Left cardiac atrium (tissue), 4 donors: ENCODE measurements around the gene HECW1. TPM values are rescaled to one million over a fixed set of nuclear protein-coding genes. Genes with fewer than 3 reads are reported as not detected.
A peak's percentile ranks its signal among the peaks of the same experiment; 100 is the strongest.

Experiments used
- ATAC-seq, 2 donors: fragments of 200-7000 bp; cut with Tn5 transposase; one replicate each; pipeline ENCODE4 v1.9.1; 2020; ENCODE audit warnings: mild to moderate bottlenecking in 2 of 2, moderate library complexity in 2 of 2
- DNase-seq: peaks from one replicate; pipeline ENCODE4 v3.0.0-alpha.2; 2020
- intact Hi-C, 2 donors: fragments of 100-400 bp; cut with DNase I; formaldehyde crosslinking; loops; one replicate each; pipeline versions ENCODE4 v1.14.1 to v1.15.1; 2022 to 2023
- total RNA-seq, 2 donors: library from RNA; stranded (reverse); fragmentation: NEBNext Ultra II Directional; extraction: Animal tissue kit (Norgen Biotek cat#: 25700); gene quantifications; one replicate each; pipeline ENCODE4 v1.2.1, GENCODE V29; 2021
- donor health status: DM: no; HTN: yes; CAD: no.
- donor health status: DM: no; HTN: yes; CAD: no; lungs with severe emphysema.
- donor health status: DM: yes; HTN: yes; CAD: no.
- donor health status: Dilated cardiomyopathy.

The HECW1 gene
- total RNA-seq, 2 donors from 2014 or later, result not detected

- ATAC-seq, result no peak
- intact Hi-C loops, result no loop called here
- DNase-seq, result no peak
Observed at GRCh38 chr7:43138710-43139109, 26.3 kb downstream of the HECW1 start.

DNA sequence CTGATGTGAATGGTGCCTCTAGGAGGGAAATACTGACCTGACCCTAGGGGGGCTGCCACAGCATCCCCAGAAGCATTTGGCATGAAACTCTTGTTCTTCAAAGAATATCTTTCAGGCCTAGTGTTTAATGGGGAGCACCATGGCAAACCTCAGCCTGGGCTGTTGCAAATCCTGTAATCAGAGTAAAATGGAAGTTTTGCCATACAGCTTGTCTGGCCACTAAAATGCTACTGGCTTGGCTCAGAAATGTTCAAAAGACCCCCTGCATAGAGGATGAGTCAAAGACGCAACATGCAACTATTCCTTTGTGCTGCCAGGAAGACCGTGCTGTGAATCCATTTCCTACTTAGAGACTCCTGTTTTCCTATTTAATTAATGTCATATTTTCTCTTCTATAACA lies 26.7 kb downstream of the HECW1 start:
- ATAC-seq (no peak), DNase-seq (no peak)
- intact Hi-C loops, result no loop called here

DNA sequence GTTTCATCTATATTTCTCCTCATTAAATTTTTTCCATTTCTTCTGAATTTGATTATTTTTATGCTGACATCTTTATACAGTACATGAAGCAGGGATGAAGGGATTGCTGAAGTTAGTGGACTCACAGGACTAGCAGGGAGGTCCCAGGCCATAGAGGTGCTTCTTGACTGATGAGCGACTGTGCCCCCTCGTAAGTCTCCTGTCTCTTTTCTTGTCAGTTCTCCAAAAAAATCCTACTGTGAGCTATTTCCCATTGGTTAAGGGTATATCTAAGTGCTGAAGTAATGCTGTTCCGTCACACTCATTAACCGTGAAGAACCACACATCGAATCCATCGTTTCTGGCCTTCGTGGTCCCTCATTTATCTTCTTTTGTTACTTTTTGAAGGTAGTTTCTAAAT lies 27.7 kb downstream of the HECW1 start:
- ATAC-seq, result no peak
- DNase-seq, result no peak
- intact Hi-C loops, result no loop called here

DNA sequence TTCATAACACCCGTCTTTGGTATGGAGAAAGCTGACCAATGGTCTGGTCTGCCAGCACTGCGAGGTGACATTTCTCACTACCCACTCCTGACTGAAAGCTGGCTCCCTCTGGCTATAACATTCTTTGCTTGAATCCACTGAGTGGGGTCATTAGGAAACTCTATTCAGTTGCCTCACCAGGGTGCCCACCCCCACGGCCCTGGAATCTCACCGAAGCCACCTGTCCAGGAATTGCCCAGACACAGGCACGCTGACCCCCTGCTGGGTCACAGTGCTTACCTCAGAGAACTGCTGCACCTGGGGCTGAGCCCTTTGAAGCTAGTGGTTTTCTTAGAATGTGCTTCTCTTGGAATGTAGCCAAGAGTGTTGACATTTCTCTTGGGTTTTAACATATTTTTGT lies 28.6 kb downstream of the HECW1 start:
- no peak for ATAC-seq

GRCh38 chr7:43142703-43143102 lies 30.3 kb downstream of the HECW1 start:
- DNase-seq, result no peak
- ATAC-seq, result no peak
- intact Hi-C loops, result no loop called here

More for the DNA sequence above, 28.6 kb downstream of the HECW1 start:
- intact Hi-C loops, result no loop called here
- no peak for DNase-seq

DNA sequence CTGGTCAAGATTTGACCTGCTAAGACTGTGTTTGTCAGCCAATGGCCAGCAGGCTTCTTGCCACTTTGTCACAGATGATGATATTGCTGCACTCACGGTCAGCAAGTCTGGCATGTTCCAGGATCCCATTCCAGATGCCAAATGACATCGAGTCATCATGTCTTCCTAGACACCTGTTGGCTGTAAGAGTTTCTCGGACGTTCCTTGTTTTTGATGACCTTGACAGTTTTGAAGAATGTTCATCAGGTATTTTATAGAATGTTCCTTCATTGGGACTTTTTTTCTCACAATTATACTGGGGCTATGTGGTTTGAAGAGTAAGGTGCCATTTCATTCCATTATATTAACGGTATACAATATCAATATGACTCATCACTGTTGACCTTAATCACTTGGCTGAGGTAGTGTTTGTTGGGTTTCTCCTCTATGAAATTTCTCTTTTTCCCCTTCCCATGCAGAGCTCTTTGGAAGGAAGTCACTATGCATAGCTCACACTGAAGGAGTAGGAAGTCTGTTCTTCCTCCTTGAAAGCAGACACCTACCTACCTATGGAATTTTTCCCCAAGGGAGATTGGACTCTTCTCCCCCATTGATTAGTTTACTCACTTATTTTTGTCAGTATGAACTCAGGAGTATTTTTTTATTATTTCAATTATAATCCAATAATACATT lies 31.6 kb downstream of the HECW1 start:
- intact Hi-C loops, result no loop called here

GRCh38 chr7:43148161-43148731 lies 35.8 kb downstream of the HECW1 start:
- ATAC-seq (peak in 1 of 2 donors; percentile 23), DNase-seq (no peak)
- intact Hi-C loops, result no loop called here

More for the DNA sequence above, 31.6 kb downstream of the HECW1 start:
- ATAC-seq, result no peak
- no peak for DNase-seq

GRCh38 chr7:43151076-43151475 lies 38.6 kb downstream of the HECW1 start:
- ATAC-seq, result no peak
- no peak for DNase-seq
- intact Hi-C loops, result no loop called here

- ATAC-seq, result no peak
- intact Hi-C loops, result no loop called here
Observed at GRCh38 chr7:43152696-43153095, 40.2 kb downstream of the HECW1 start.

DNA sequence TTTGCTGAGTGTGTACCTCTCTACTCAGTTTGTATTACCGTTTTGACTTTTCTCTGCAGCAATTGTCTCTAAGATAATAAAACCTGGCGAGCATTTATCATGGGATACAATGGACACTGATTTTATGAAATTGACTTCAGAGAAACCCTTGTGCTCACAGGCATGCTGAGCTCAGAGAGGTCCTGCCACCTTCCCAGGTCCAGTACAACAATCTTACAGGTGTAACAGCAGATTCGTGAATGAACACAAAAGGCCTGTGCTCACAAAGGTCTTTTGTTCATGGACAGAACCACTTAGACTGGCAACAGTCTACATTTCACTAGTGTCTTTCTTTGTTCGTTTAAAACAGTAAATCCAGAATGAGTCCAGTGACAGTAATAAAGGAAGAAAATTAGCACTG lies 43.2 kb downstream of the HECW1 start:
- intact Hi-C loops, result no loop called here
- no peak for DNase-seq

More at GRCh38 chr7:43152696-43153095, 40.2 kb downstream of the HECW1 start:
- no peak for DNase-seq

DNA sequence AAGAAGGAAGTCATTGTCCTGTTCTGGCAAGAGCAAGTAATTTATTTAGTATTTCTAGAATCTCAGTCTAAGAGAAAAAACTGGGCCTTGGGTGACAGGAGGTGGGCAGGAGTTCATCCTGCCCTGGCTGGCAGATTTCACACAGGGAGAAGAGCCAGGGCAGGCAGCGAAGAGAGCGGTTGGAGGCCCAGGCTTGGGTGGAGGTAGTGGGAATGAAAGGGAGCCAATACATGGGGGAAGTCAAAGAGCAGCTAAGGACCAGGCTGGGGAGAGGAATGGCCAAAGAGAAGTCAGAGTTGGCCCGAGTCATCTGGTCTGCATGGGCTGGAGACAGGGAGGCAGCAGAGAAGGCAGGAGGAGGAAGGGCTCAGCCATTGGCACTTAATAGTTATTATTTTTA lies 51.4 kb downstream of the HECW1 start:
- DNase-seq (no peak), ATAC-seq (peak in 1 of 2 donors; percentile 63)
- intact Hi-C loops, result no loop called here

More for the DNA sequence above, 43.2 kb downstream of the HECW1 start:
- ATAC-seq, result no peak

- intact Hi-C loops, result no loop called here
- peak; percentile 48 to 65 for ATAC-seq
Observed at GRCh38 chr7:43164757-43165156, 52.3 kb downstream of the HECW1 start.

DNA sequence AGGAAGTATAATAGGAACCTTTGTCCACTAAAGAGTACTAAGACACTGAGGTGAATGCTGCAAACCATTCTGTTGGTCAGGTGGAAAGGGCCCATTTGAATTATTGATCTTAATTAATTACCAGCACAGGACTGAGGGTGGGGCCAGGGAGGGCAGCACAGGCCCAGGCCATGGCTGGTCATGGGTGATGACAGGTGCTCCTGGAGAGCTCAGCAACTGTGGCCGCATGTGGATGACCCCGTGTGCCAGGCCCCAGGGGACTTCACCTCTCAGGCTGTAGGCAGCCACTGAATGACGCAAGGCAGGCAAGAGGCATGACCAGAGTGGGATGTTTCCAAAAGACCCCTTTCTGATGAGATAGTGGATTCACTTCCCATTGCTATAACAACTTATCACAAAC lies 54.2 kb downstream of the HECW1 start:
- intact Hi-C loops, result no loop called here
- DNase-seq, result no peak
- no peak for ATAC-seq

More at GRCh38 chr7:43164757-43165156, 52.3 kb downstream of the HECW1 start:
- DNase-seq, result no peak

DNA sequence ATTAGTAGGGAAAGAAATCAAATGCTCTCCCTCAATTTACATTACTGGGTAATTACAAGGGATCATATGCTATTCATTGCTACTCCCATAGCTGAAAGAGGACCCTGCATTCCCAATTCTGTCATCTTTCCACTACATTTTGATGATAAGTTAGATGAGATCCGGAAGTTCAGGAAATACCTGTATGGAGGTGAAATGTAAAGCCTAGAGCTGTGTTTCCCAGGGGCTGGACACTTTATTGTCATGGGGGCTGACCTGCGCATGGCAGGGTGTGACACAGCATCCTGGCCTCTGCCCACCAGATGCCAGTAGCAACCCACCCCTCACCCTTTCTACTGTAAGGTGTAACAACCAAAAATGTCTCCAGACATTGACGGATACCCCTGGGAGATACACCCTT lies 56.6 kb downstream of the HECW1 start:
- ATAC-seq (no peak), DNase-seq (no peak)
- intact Hi-C loops, result no loop called here

DNA sequence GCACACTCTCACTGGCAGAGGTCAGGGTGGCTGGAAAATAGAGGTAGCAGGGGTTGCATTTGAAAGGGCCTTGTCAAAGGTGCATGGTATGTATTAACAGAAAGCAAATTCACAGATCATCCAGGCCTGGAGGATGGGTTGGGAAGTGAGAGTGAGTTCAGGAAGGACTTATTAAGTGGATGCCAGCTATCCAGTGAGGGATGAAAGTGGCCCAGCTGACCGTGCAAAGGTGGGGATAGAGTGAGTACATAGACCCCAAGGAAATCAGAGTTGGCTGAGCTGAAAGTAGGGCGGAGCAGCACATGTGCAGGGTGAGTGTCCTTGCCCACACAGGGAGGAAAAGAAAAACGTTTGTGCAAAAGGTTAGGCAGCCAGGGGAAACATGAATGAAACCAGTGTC lies 58.1 kb downstream of the HECW1 start:
- intact Hi-C loops, result no loop called here
- DNase-seq, result no peak
- no peak for ATAC-seq

DNA sequence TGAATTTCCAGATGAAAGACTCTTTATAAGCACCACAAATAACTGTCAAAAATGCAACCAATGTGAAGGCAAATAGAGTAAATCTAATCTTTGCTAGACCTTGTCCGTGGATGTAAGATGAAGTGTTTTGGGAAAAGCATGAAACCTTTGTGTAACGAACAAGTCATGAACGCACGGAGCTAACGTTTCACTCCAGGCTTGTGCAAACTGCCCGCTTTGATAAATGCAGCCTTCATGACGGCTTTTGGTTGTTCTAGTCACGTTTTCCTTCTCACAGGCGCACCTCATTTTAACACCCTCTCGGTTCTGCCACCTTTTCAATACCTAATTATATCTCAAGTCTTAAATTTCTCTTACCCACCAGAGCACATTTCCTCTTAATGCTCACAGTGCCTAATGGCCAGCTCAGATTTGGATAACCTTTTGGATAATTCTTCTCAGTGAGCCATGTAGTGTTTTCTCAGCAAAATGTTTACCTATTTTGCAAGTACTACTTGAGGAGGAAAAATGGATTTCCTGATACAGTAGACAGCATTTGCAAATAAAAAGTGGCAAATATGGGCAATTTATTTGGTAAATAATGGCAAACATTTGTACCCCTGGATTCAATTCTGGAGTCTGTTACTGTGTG lies 63.2 kb downstream of the HECW1 start:
- intact Hi-C loops, result no loop called here
- DNase-seq (no peak), ATAC-seq (no peak)

- DNase-seq (no peak), ATAC-seq (no peak)
- intact Hi-C loops, result no loop called here
Observed at GRCh38 chr7:43179393-43179792, 66.9 kb downstream of the HECW1 start.

DNA sequence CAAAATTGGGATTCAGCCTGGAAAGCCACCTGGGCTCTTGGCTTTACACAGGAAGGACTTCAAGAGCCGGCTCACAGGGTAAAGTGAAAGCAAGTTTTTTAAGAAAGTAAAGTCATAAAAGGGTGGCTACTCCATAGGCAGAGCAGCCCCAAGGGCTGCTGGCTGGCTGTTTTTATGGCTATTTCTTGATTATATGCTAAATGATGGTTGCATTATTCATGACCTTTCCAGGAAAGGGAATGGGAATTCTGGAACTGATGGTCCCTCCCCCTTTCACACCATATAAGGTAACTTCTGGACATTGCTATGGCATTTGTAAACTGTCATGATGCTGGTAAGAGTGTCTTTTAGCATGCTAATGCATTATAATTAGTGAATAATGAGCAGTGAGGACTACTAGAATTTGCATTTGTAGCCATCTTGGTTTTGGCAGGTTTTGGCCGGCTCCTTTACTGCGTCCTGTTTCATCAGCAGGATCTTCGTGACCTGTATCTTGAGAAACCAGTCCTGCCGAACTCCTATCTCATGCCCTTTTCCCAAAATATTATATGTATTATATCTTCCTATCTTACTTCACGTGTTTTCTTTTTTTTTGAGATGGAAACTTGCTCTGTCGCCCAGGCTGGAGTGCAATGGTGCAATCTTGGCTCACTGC lies 80.5 kb downstream of the HECW1 start:
- intact Hi-C loops, result no loop called here
- ATAC-seq (no peak), DNase-seq (no peak)

GRCh38 chr7:43193893-43194292 lies 81.4 kb downstream of the HECW1 start:
- ATAC-seq, result no peak
- no peak for DNase-seq
- intact Hi-C loops, result no loop called here

- intact Hi-C loops, result no loop called here
- DNase-seq (no peak), ATAC-seq (no peak)
Observed at GRCh38 chr7:43195256-43195655, 82.8 kb downstream of the HECW1 start.
